Panc1 (cell line): ENCODE data around the gene SPINK8.

Experiments used
- POLR2AphosphoS5 ChIP-seq: IDR thresholded peaks from 2 replicates; pipeline ENCODE4 v1.6.1; 2012; ENCODE audit warnings: mild to moderate bottlenecking, low read depth, low read length, moderate library complexity
- TF ChIP-seq, protein P1 (sequence below), 2 experiments: IDR thresholded peaks; 2 replicates each; pipeline ENCODE4 v1.6.1; 2011 to 2012; ENCODE audit warnings: low read depth in 2 of 2, control low read depth in 1 of 2, low read length in 1 of 2, mild to moderate bottlenecking in 1 of 2, moderate library complexity in 1 of 2; ENCODE audit not compliant: insufficient read depth in 1 of 2
- TF ChIP-seq, protein P2 (sequence below): fragments of 450-650 bp; IDR thresholded peaks from 2 replicates; pipeline ENCODE4 v1.5.1; 2017; ENCODE audit warnings: mild to moderate bottlenecking

DNA sequence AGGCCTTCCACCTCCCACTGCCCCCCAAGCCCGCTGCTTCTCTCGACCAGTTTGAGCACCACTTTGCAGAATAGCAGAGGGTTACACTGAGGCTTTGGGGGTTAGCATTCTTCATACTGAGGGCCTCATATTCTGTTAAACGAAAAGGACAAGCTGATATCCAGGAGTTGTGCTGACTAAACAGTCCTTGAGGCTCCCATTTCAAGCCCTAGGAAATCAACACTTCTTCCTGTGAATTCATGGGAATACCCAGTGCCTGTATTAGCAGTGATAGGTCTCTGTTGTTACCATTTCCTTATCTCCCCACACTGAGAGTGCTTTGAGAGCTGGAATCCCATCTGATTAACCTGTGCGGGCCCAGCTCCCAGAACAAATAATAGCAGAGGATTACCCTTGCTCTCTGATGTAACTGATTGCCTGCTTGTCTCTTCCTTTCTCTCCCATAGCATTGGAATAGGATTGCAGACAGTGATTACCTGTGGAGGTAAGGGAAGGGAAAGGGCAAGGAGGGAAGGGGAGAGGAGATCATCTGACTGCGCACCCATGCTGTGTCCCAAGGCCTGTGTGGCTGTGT lies 39.5 kb upstream of the SPINK8 start:
- TF ChIP-seq, protein P1, sequence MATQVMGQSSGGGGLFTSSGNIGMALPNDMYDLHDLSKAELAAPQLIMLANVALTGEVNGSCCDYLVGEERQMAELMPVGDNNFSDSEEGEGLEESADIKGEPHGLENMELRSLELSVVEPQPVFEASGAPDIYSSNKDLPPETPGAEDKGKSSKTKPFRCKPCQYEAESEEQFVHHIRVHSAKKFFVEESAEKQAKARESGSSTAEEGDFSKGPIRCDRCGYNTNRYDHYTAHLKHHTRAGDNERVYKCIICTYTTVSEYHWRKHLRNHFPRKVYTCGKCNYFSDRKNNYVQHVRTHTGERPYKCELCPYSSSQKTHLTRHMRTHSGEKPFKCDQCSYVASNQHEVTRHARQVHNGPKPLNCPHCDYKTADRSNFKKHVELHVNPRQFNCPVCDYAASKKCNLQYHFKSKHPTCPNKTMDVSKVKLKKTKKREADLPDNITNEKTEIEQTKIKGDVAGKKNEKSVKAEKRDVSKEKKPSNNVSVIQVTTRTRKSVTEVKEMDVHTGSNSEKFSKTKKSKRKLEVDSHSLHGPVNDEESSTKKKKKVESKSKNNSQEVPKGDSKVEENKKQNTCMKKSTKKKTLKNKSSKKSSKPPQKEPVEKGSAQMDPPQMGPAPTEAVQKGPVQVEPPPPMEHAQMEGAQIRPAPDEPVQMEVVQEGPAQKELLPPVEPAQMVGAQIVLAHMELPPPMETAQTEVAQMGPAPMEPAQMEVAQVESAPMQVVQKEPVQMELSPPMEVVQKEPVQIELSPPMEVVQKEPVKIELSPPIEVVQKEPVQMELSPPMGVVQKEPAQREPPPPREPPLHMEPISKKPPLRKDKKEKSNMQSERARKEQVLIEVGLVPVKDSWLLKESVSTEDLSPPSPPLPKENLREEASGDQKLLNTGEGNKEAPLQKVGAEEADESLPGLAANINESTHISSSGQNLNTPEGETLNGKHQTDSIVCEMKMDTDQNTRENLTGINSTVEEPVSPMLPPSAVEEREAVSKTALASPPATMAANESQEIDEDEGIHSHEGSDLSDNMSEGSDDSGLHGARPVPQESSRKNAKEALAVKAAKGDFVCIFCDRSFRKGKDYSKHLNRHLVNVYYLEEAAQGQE (IDR thresholded peaks at IDR 0.05; ENCODE audit: insufficient read depth in 1 of 2, low read depth in 2 of 2, low read length in 1 of 2), result no peak
- TF ChIP-seq, protein P2, sequence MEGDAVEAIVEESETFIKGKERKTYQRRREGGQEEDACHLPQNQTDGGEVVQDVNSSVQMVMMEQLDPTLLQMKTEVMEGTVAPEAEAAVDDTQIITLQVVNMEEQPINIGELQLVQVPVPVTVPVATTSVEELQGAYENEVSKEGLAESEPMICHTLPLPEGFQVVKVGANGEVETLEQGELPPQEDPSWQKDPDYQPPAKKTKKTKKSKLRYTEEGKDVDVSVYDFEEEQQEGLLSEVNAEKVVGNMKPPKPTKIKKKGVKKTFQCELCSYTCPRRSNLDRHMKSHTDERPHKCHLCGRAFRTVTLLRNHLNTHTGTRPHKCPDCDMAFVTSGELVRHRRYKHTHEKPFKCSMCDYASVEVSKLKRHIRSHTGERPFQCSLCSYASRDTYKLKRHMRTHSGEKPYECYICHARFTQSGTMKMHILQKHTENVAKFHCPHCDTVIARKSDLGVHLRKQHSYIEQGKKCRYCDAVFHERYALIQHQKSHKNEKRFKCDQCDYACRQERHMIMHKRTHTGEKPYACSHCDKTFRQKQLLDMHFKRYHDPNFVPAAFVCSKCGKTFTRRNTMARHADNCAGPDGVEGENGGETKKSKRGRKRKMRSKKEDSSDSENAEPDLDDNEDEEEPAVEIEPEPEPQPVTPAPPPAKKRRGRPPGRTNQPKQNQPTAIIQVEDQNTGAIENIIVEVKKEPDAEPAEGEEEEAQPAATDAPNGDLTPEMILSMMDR, result no peak
- no peak for TF ChIP-seq POLR2AphosphoS5
